HFFc6 (cell line): ENCODE data around the gene LAMA2. TPM values are rescaled to one million over a fixed set of nuclear protein-coding genes. Genes with fewer than 3 reads are reported as not detected.

Experiments
- DNase-seq: peaks from one replicate; pipeline ENCODE4 v3.0.0-alpha.2; 2018
- H3K27ac Mint-ChIP-seq: 2 replicates; pipeline ENCODE4 v1.8.0; 2020; ENCODE audit warnings: mild to moderate bottlenecking, mixed read lengths
- H3K27me3 Mint-ChIP-seq: 2 replicates; pipeline ENCODE4 v1.8.0; 2021; ENCODE audit warnings: mild to moderate bottlenecking, moderate library complexity, mixed read lengths; ENCODE audit not compliant: insufficient read depth
- H3K36me3 Mint-ChIP-seq: 2 replicates; pipeline ENCODE4 v1.8.0; 2021; ENCODE audit warnings: low read depth, mixed read lengths
- H3K4me1 Mint-ChIP-seq: 2 replicates; pipeline ENCODE4 v1.8.0; 2020; ENCODE audit warnings: low read depth, mixed read lengths
- H3K4me3 Mint-ChIP-seq: 2 replicates; pipeline ENCODE4 v1.8.0; 2020; ENCODE audit warnings: mild to moderate bottlenecking, moderate library complexity, mixed read lengths
- H3K9me3 Mint-ChIP-seq: 2 replicates; pipeline ENCODE4 v1.8.0; 2020; ENCODE audit warnings: mild to moderate bottlenecking, mixed read lengths
- total RNA-seq, 6 experiments: library from RNA; stranded (reverse); fragmentation: NEBNext Ultra II Directional; extraction: Animal tissue kit (Norgen Biotek cat#: 25700); gene quantifications; 2 replicates in 1 of 6; 3 replicates in 5 of 6; pipeline ENCODE4 v1.2.3, GENCODE V29; 2021
- TF ChIP-seq, protein P1 (sequence below): fragments of 200-600 bp; sonication (generic); IDR thresholded peaks from 2 replicates; pipeline ENCODE4 v1.5.0; 2021; ENCODE audit warnings: antibody characterized with exemption, mild to moderate bottlenecking

LAMA2 gene
- total RNA-seq, 6 experiments from 2014 or later: 8.2 to 14.3 (median 10.5) TPM

DNA sequence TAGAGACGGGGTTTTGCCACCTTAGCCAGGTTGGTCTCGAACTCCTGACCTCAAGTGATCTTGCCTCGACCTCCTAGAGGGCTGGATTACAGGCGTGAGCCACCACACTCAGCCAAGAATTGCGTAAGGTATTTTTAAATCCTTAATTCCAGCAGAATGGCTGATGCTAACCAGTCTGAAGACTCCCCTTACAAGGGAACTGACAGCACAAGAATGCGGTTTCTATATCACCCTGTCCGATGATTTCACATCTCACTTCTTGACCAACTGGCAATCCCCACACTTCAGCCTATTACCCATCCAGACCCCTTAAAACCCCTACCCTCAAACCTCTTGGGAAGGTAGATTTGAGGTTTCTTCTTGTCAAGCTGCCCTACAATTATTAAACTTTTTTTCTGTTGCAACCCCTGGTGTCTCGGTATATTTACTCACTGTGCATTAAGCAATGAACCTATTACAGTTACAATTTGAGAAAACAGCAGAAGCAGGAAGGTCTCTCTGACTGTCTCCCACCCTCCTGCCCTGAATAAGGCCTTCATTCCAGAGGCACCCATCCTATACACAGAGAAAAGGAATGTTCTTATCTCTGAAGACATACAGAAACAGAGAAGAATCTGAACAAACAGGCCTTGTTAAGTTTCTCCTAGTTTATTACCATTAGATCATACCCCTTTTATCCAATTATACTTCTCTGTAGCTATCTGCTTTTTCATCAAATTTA is 662.1 kb downstream of the LAMA2 start:
- TF ChIP-seq, protein P1, sequence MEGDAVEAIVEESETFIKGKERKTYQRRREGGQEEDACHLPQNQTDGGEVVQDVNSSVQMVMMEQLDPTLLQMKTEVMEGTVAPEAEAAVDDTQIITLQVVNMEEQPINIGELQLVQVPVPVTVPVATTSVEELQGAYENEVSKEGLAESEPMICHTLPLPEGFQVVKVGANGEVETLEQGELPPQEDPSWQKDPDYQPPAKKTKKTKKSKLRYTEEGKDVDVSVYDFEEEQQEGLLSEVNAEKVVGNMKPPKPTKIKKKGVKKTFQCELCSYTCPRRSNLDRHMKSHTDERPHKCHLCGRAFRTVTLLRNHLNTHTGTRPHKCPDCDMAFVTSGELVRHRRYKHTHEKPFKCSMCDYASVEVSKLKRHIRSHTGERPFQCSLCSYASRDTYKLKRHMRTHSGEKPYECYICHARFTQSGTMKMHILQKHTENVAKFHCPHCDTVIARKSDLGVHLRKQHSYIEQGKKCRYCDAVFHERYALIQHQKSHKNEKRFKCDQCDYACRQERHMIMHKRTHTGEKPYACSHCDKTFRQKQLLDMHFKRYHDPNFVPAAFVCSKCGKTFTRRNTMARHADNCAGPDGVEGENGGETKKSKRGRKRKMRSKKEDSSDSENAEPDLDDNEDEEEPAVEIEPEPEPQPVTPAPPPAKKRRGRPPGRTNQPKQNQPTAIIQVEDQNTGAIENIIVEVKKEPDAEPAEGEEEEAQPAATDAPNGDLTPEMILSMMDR: no peak
- no peak overlapping the region for H3K4me3 Mint-ChIP-seq
- peaks cover 4% of the 10 kb centered on the region; the same call in 1 of the 2 replicates for H3K9me3 Mint-ChIP-seq
- H3K4me1 Mint-ChIP-seq: peaks cover 16% of the 10 kb centered on the region
- H3K36me3 Mint-ChIP-seq: peaks cover 46% of the 10 kb centered on the region
- peaks cover 2% of the 10 kb centered on the region; the same call in 1 of the 2 replicates for H3K27me3 Mint-ChIP-seq
- no peak overlapping the region; the same call in 1 of the 2 replicates for H3K27ac Mint-ChIP-seq
- no peak for DNase-seq

GRCh38 chr6:129546702-129547101 is 663.8 kb downstream of the LAMA2 start:
- H3K27ac Mint-ChIP-seq: no peak overlapping the region
- H3K36me3 Mint-ChIP-seq: peaks cover 54% of the 10 kb centered on the region
- peaks cover 4% of the 10 kb centered on the region; the same call in 1 of the 2 replicates for H3K9me3 Mint-ChIP-seq
- no peak for DNase-seq
- no peak overlapping the region for H3K4me3 Mint-ChIP-seq
- H3K4me1 Mint-ChIP-seq: peaks cover 16% of the 10 kb centered on the region
- TF ChIP-seq, protein P1: no peak
- peaks cover 2% of the 10 kb centered on the region; the same call in 1 of the 2 replicates for H3K27me3 Mint-ChIP-seq

DNA sequence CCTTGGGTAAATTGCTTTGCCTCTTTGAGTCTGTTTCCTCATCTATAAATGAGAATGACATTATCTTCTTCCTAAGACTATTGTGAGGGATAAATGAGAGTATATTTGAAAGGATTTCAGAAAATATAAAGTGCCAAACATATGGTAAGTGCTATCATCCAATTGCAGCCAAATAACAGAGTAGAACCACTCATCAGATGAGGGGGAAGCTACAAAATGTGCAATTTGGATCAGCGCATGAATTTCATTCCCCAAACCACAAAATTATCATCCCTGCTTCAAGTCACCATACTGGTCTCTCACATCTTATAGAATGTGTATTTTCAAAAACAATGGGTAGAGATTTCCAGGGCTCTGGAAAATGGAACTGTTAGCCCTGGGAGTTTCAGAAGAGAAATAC is 668.5 kb downstream of the LAMA2 start:
- peaks cover 50% of the 10 kb centered on the region for H3K36me3 Mint-ChIP-seq
- H3K27ac Mint-ChIP-seq: no peak overlapping the region
- no peaks in the 10 kb centered on the region for H3K9me3 Mint-ChIP-seq
- peaks cover 20% of the 10 kb centered on the region for H3K4me1 Mint-ChIP-seq
- TF ChIP-seq, protein P1: no peak
- H3K27me3 Mint-ChIP-seq: peaks cover 2% of the 10 kb centered on the region; the same call in 1 of the 2 replicates
- no peak for DNase-seq
- no peak overlapping the region for H3K4me3 Mint-ChIP-seq

GRCh38 chr6:129552413-129552812 is 669.5 kb downstream of the LAMA2 start:
- Mint-ChIP-seq H3K36me3 (peaks cover 49% of the 10 kb centered on the region), H3K27me3 (peaks cover 2% of the 10 kb centered on the region; the same call in 1 of the 2 replicates), H3K9me3 (no peaks in the 10 kb centered on the region), H3K27ac (peak overlapping the region; percentile 14; the same call in 1 of the 2 replicates), H3K4me1 (peaks cover 16% of the 10 kb centered on the region), H3K4me3 (no peak overlapping the region)
- TF ChIP-seq, protein P1: no peak
- DNase-seq: no peak

- DNase-seq: no peak
- peaks cover 14% of the 10 kb centered on the region for H3K4me1 Mint-ChIP-seq
- no peak overlapping the region for H3K4me3 Mint-ChIP-seq
- H3K9me3 Mint-ChIP-seq: peaks cover 3% of the 10 kb centered on the region; the same call in 1 of the 2 replicates
- H3K27me3 Mint-ChIP-seq: no peaks in the 10 kb centered on the region
- no peak overlapping the region for H3K27ac Mint-ChIP-seq
- peaks cover 52% of the 10 kb centered on the region for H3K36me3 Mint-ChIP-seq
- TF ChIP-seq, protein P1: no peak
Measured at GRCh38 chr6:129555206-129555832, 672.4 kb downstream of the LAMA2 start.
